ENCODE results near the gene SSBP3.

Gene SSBP3

DNA sequence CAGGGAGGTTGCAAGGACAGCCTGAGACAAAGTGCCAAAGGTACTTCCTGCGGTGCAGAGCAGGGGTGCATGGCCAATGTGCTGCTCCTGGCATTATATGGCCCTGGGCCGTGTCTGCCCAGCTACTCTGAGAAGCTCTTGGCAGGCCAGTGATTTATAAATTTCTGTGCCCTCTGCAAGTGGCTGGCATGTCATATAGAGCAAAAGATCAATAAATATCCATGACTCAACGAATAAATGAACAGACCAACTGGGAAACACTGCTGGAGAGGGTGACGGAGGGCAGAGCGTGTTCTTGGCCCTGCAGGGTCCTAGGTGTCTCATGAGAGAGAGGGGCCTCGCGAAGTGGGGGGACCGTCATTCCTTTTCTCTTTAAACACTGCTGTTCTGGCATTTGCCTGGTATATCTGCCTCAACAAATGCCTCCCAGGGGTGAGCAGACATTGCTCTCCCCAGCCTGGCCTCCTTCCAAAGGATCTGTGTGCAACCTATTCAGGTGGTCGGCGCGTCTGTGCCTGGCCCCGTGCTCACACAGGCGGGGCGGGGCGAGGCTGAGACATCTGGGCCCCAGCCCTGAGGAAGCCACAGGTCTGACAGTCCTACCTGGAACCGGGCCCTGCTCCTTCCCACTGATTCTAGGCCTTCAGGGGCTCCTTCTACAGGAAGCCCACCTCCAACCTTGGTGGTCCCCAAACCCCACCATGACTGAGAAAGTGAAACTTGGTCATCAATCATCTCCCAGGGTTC lies 123.9 kb downstream of the SSBP3 start:
- no peak for DNase-seq

DNA sequence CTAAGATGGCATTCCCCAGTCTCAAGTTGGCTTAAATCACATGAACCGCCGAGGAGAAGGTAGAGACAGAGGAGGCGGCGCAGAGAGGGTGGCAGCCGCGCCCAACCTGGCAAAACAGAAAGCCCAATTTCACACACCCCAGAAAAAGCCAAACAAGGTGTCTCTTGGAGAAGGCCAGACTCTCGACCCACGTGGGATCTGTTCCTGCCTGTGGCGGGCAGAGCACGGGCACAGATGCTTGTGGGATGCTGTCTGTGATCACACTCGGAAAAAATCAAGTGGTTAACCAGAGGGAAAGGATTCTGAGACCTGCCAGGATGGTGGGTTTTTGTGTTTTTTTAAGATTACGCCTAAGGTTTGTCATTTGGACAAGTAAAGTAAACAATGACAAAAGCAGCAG lies 125.5 kb downstream of the SSBP3 start:
- DNase-seq = no peak

DNA sequence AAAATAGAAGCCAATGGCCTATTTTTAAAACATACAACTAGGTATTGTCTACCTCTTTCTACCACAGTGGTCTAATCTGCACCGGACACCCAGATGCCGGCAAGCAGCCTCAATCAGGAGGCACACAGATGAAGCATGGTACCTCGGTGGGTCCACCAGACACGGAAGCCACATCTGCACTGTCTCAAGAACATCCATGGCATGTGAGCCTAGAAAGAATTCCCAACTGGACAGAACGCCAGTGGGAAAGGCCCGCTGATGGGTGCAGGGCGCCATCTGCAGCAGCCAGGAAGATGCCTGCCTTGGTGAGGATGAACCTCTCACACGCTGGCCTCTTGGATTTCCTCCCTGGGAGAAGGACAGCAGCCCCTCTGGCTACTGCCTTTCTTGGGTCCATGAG lies 126.7 kb downstream of the SSBP3 start:
- no peak for DNase-seq

DNA sequence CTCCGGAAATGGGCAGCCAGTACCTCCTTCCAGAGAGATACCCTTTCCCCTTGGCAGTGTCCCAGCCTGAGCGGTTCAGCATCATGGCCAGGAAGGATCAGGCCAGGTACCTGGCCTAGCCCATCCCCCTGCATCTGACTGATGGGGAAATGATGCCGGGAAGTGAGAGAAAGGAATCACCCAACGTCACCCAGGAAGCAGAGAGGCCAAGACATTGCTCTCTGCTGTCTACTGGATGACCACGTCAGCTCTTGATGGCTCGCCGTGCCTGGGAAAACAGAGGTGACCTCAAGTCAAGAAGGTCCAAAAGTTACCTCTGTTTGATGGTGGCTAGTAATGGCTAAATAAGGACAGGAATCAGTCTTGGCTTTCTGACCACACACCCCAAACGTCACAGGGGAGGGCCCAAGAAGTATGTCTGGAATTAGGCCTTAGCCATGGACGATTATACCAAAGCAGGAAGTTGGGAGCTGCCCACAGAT lies 127.2 kb downstream of the SSBP3 start:
- no peak for DNase-seq

DNA sequence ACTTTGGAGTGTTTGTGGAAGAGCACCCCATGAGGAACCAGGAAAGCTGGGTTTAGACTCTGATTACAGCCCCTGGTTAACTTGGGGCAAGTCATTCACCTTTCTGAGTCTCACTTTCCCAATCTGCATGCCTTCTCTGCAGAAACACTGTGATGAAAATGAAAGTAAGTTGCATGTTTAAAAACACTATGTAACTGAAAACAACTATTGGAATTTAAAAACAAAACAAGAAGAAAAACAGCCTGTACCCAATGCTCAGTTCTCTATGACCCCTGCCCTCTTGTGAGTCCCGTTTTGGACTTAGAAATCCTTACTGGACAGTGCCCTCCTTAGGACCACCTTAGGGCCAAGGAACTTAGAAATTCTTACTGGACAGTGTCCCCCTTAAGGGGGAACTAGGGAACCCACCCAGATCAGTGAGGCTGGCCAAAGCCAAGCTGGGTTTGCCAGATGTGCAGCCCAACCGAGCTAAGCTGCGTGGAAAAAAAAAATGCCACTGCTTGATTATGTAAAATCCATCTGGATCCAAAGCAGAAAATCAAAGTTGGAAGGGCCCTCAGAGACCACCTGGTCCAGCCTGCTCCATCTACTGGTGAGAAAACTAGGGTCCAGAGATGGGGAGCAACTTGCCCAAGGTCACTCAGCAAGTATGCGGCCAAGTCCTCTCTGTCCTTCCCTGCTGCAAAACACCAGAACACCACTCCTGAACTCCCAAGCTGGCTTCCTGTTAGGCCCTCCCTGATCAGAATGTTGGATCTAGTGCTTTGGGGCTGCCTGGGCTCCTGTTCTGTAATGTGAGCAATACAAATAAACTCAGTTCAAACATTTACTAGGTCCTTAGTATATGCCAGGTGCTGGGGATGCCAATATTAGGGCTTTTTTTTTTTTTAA lies 128.5 kb downstream of the SSBP3 start:
- no peak for DNase-seq

DNA sequence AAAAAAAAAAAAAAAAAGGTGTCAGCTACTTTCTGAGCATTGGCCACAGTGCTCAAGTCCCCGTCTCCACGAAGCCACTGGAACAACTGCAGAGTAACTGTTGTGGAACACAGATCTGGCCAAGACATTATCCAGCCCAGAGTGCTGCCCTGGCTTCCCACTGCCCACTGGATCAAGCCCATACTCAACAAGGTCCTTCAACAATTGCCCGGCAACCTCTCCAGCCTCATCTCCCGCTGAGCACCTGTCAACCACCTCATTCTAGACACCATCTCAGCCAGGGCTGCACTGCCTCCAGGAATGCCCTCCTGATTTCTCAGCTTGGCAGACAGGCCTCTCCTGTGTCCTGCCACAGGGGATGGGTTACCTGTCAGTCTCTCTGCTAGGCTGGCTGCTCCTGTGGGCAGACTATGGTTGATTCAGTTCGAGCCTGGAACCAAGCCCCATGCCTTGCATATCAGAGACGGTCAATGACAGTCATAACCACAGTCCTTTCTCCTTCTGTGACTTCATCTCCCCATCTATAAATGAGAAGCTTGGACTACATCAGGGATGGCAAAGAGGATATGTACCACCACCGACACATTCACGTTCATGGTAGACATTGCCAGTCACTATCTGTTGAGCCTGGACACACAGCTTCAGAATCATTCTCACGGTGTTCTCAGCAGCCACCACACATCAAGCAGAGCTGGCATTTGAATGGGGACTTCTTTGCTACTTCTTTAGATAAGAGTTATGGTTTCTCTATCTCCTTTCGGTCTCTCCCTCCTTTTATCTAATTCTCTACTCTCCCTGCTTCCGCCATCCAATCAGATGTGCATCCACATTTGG lies 129.4 kb downstream of the SSBP3 start:
- DNase-seq = peak; percentile 26

DNA sequence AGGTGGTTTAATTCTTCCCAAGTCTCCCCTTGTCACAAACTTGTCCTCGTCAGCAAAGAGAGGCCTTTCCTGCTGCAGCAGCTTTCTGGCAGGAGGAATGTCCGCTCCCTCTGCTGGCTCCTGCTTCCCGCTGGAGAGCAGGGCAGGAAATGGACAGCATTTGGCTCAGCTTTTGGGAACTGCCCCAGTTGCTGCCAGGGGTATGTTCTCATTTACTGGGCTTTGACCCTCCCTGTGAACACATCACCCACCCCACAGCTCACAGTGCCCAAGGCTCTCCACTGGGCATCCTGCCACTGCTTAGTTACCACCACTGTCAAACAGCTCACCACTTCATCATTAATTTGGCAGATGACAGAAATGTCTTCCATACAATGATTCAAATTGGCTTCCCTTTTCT lies 130.8 kb downstream of the SSBP3 start:
- DNase-seq = no peak

DNA sequence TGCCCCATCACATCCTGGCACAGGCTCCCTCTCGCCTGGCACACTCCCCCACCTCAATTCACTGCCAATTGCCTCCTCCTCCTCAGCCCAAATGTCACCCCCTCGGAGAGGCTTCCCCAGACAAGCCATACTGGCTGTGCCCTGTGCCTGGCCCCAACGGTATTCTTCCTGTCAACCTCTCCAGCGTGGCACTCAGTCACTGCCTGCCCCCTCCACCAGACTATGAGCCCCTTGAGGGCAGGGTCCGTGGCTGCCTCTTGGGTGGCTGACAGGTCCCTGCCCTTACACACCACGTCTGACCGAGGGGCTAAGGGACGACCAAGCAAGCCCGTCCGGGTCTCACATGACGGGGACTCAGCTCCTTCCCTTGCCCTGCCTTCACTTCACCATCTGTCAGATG lies 131.3 kb downstream of the SSBP3 start:
- DNase-seq = no peak

DNA sequence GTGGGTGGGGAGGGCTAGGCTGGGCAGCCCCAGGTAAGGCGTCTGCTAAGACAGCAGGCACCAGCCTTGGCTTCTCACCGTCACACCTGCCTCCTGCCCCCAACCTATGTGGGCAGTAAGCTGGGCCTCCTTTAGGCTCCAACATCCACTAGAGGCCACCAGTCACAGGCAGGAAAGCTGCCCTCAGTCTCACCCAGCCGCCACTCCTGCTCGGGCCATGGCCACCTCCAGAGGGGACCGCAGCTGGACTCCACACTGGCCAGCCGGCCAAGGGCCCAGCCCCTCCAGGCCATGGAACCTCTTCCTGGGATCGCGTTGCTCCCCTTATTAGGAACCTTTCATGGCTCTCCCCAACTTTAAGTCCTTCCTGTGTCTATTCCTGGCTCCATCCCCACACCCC lies 131.7 kb downstream of the SSBP3 start:
- DNase-seq = no peak

DNA sequence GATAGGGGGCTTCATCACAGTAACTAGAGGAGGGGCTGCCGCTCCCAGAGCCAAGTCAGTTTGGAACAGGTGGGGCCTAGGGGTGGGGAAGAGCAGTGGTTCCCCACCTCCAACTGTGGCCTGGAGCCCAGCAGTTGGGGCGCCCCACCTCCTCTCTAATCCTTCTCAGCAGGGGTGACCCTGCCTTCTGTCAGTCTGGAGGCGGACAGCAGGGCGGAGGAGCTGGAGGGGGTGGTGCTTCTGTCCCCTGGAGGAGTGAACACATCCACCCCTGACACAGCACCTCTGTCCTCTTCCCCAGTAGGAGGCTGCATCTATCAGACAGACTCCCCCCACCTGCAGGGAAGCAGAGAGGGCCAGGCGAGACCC lies 132.4 kb downstream of the SSBP3 start:
- DNase-seq = peak; percentile 40

DNA sequence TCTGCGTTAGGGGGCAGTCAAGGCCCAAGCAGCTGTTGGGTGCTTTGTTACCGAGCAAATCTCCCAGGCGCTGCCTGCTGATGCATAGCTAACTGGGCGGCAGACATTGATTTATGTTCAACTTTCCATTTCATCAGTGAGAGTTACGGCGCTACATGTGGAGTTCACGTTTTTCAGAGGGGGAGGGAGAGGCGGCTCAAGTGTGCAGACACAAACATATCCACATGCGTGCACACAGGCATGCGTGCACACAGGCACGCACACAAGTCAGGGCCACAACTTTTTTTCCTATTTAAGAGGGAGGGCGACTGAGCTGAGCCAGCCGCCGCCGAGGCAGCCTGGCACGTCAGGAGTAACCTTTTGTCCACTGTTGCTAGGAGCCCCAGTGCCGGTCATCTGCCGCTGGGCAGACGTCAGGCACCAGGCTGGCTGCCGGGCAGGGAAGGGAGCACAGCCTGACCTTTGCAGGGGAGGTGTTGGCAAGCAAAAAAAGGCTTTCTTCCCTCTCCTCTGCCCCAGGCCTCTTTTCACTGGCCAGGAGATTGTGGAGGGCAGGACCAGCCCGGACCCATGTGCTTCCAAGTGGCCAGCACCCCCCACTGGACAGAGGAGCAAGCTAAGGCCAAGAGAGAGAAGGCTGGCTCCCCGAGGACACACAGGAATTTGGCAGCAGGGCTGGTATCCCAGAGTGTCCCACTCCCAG lies 133.0 kb downstream of the SSBP3 start:
- peak; percentile 17 for DNase-seq

DNA sequence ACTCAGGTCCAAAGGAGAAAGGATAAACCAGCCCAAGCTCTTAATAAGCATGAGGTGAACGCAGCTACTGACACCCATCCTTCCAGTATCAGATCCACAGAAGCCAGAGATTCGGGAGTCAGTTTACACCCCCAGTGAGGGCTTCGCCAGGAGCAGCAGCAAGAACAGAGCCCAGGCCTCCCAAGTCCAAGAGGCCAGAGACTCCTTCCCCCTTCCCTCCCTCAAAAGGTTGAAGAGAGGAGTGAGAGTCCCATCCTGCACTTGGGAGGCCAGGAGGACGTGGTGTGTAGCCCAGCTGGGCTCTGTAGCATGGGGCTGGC lies 133.5 kb downstream of the SSBP3 start:
- no peak for DNase-seq

DNA sequence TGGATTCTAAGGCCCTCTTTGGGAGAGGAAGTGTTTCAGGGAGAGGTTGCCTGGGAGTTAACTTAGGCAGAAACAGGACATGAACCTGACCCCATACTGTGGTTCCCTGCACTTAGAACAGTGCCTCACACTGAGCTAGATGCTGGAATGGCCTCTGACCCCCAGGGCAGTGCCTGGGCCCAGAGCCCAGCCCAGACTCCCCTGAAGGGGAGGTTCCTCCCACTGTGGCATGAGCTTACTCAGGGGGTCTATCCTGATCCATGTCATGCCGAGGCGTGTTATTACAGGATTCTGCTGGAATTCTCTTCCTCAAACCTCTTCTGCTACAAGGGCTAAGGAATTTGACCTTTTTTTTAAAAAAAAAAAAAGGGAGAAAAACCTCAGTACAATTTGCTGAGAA lies 134.1 kb downstream of the SSBP3 start:
- no peak for DNase-seq

DNA sequence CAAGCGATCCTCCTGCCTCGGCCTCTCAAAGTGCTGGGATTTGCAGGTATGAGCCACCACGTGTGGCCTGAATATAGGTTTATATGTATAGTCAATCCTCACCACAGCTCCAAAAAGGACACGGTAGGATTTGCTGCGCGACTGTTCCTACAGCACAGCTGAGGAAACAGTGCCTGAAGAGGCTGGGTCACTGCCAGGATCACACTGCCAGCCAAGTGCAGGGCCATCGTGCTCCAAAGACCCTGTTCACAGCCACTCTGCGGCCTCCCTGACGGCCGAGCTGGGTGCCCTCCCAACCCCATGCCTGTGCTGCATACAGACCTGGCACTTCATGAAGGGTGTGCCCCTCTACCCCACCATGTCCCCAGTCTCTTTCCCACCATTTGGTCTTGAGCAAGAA lies 134.9 kb downstream of the SSBP3 start:
- no peak for DNase-seq

DNA sequence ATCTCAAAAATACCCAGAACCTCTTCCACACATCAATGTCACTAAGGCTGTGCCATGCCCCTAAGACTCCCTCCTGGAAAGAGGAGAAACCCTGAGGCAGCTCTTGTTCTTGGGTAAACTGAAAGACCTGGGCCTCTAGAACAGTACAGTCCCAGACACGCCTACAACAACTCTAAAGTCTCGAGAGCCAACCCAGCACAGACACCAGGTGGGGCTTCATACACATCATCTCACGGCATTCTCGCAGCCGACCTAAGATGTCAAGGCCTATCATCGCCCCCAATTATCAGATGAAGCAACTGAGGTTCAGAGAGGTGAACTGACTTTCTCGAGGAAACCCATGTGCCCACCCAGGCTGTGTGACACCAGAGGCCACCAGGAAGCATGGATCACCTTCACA lies 135.7 kb downstream of the SSBP3 start:
- no peak for DNase-seq

DNA sequence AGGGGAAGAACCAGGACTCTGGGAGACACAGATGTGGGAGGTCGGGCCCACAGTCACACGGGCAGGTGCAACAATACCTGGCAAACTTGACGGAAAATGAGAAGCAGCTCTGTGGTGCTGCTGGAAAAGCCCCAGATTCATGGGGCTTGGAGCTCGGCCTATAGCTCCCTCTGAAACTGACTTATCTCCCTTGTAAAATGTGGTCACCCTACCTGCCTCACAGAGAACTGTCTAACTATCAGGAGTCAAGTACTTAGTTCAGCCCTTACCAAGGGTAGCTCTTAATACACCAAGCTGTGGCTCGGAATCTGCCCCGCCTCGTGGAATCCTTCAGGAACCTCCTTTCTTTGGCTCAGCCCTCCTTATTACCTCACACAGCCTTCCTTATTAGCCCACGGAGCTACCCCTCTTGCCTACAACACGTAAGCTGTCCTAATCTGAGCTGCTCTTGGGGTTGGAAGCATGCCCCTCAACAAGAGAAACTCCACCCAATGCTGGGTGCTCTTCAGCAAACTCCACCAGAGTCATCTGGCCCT lies 137.4 kb downstream of the SSBP3 start:
- DNase-seq = no peak

DNA sequence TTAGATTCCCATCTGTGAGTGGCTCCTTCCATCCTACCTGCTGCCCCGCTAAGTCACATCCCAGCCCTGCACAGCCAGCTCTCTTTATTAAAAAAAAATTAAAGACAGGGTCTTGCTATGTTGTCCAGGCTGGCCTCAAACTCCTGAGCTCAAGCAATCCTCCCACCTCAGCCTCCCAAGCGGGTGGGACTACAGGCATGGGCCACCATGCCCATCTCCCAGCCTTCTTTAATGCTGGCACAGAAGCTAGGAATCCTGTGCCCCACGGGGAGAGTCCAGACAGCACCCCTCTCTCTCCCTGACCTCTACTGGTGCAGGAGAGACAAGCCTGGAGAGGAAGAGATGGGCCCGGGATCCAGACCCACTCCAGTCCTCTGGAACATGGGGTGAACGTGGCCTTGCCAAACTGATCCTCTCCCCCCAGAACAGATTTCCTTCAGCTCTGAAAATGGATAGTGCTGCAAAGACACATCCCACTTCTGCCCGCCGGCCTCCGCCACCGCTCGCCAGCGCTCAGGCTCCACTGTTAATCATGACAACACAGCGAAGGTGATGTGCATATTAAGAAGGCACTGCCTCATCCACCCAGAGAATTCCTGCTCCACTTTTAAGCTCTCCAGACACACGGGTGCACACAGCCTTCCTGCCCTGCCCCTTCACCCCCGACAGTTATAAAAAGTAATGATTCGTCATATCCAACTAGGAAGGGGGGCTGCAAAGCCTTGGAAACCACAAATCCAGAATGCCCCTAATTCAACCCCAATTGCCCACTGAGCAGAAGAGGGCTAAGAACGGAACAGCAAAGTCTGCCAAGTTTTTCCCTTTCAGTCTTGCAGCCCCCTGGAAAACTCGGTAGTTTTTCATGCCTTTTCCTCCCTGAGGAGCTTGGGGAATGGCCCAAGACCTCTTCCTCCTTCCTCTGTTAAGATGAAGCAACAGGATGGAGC lies 138.1 kb downstream of the SSBP3 start:
- DNase-seq = no peak

DNA sequence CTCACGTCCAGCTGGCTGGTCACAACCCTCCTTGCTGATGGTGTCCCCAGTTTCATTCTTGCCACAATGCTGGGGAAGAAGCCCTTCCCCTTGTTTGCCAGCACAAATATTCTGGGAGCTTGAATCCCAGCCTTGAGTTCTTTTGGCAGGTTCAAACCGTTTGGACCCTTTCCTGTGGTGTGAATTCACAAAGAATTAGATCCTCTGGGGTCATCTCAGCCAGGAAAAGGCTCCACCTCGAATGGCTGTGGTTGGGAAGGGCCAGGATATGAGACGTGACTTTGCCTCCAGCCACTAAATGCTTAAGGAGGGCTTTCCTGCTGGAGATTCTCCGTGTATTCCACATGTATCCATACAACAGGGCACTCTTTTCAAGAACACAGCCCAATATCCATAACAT lies 139.3 kb downstream of the SSBP3 start:
- no peak for DNase-seq

DNA sequence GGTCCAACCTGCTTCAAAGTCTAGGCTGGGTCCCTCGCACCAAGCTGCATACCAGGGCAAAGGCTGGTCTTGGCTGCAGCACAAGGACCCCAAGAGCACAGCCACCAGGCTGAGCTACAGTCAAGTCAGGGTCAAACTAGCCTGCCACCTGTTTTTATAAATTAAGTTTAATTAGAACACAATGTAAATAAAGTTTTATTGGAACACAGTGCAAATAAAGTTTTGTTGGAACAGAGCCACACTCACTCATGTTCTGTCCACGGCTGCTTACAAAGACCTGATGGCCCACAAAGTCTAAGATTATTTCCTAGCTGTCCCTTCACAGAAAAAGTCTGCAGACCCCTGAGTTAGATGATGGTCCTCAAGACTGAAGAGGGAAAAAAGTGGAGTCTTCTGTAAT lies 140.0 kb downstream of the SSBP3 start:
- DNase-seq = no peak

DNA sequence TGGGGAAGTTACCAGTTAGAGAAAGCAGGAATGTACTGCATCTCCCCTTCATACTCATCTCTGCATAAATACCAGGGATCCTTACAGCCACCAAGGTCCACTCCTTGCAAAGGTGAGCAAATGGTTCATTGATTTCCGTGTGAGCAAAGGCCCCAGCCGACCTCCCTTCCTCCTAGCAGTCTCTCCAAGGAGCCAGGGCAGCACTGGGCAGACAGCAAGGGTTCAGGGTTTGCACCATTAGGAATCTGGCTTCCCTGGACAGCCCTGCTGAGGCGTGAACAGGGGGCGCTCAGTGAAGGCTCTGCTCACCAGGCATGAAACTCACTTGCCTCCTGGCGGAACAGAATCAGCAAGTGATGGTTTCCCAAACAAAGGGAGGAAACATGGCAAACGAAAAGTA lies 140.5 kb downstream of the SSBP3 start:
- no peak for DNase-seq

DNA sequence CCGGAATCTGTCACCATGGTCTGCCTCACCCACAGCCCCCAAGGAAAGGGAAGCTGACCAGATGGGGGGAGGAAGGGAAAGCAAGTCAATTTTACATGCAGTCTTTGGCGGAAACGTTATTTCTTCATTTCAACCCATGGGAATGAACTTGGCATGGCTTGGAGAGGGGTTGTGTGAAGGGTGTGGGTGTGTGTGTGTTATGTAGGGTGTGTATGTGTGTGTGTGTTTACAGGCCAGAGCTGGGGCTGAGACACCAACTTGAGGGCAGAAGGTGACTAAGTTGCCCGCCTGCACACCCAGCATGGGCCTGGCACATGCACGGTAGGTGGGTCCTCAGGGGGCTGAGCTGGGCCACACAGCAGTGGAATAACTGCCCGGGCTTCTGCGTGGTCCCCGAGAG lies 141.1 kb downstream of the SSBP3 start:
- DNase-seq = no peak

Measured in hematopoietic multipotent progenitor cell treated with erythropoietin and hydrocortisone succinate and interleukin-3 and kit ligand, for 8 days (in vitro differentiated cells).